HepG2 (cell line): Measurements from ENCODE around the gene PYURF. TPM values are rescaled to one million over a fixed set of nuclear protein-coding genes. Genes with fewer than 3 reads are reported as not detected.
A peak's percentile ranks its signal among the peaks of the same experiment; 100 is the strongest.

Experiments
- ATF1 ChIP-seq: IDR thresholded peaks from 2 replicates; pipeline ENCODE4 v1.6.1; 2016; ENCODE audit warnings: mild to moderate bottlenecking, control low read depth
- BRCA1 ChIP-seq: sonication (generic); formaldehyde crosslinking; IDR thresholded peaks from 2 replicates; pipeline ENCODE4 v1.4.0; 2020; ENCODE audit warnings: missing genetic modification reagents
- FLYWCH1 ChIP-seq: sonication (generic); formaldehyde crosslinking; IDR thresholded peaks from 2 replicates; pipeline ENCODE4 v1.8.1; 2023; ENCODE audit warnings: mild to moderate bottlenecking, missing genetic modification reagents
- FOXA1 ChIP-seq, 2 experiments: fragments of 450-650 bp in 1 of 2; sonication (generic) in 1 of 2; formaldehyde crosslinking in 1 of 2; IDR thresholded peaks; 2 replicates each; pipeline versions ENCODE4 v1.4.0 to v1.6.1; 2016 to 2020; ENCODE audit warnings: missing genetic modification reagents in 1 of 2
- GPN1 ChIP-seq: sonication (generic); formaldehyde crosslinking; IDR thresholded peaks from 2 replicates; pipeline ENCODE4 v1.5.1; 2020; ENCODE audit warnings: missing genetic modification reagents, borderline replicate concordance
- HMG20A ChIP-seq: IDR thresholded peaks from 2 replicates; pipeline ENCODE4 v1.6.1; 2016; ENCODE audit warnings: borderline replicate concordance
- KDM5A ChIP-seq: fragments of 200-600 bp; sonication (generic); IDR thresholded peaks from 2 replicates; pipeline ENCODE4 v1.7.0; 2018; ENCODE audit warnings: antibody characterized with exemption, mild to moderate bottlenecking, low read length, borderline replicate concordance
- NFKBIZ ChIP-seq: IDR thresholded peaks from 2 replicates; pipeline ENCODE4 v1.6.1; 2018; ENCODE audit warnings: missing genetic modification reagents, missing compliant biosample characterization
- PCBP1 ChIP-seq: fragments of 200-400 bp; formaldehyde crosslinking; IDR thresholded peaks from 2 replicates; pipeline ENCODE4 v1.6.1; 2017; ENCODE audit warnings: mild to moderate bottlenecking, low read depth, low read length, borderline replicate concordance
- POLR2AphosphoS2 ChIP-seq: IDR thresholded peaks from 2 replicates; pipeline ENCODE4 v1.6.1; 2011; ENCODE audit warnings: low read depth, low read length, improper control_type of control experiment
- RBFOX2 ChIP-seq: fragments of 200-400 bp; formaldehyde crosslinking; IDR thresholded peaks from 2 replicates; pipeline ENCODE4 v1.6.1; 2017; ENCODE audit warnings: low read depth, mild to moderate bottlenecking, low read length
- SOX5 ChIP-seq: IDR thresholded peaks from 2 replicates; pipeline ENCODE4 v1.6.1; 2016; ENCODE audit warnings: borderline replicate concordance
- SP140L ChIP-seq: sonication (generic); formaldehyde crosslinking; IDR thresholded peaks from 2 replicates; pipeline ENCODE4 v1.4.0; 2020; ENCODE audit warnings: missing genetic modification reagents, borderline replicate concordance
- SP4 ChIP-seq: sonication (generic); formaldehyde crosslinking; IDR thresholded peaks from 2 replicates; pipeline ENCODE4 v1.8.1; 2023; ENCODE audit warnings: mild to moderate bottlenecking, missing genetic modification reagents
- ZFYVE20 ChIP-seq: sonication (generic); formaldehyde crosslinking; IDR thresholded peaks from 2 replicates; pipeline ENCODE4 v1.8.0; 2023; ENCODE audit warnings: low read depth, mild to moderate bottlenecking, moderate library complexity, missing genetic modification reagents, borderline replicate concordance
- ZIK1 ChIP-seq: sonication (generic); formaldehyde crosslinking; IDR thresholded peaks from 2 replicates; pipeline ENCODE4 v1.5.0; 2020; ENCODE audit warnings: mild to moderate bottlenecking, low read depth, missing genetic modification reagents, borderline replicate concordance
- ZNF256 ChIP-seq: sonication (generic); formaldehyde crosslinking; conservative IDR thresholded peaks from 2 replicates; pipeline ENCODE4 v1.4.0; 2020; ENCODE audit warnings: missing genetic modification reagents
- ZNF337 ChIP-seq: sonication (generic); formaldehyde crosslinking; IDR thresholded peaks from 2 replicates; pipeline ENCODE4 v1.5.1; 2020; ENCODE audit warnings: missing genetic modification reagents, low read depth, mild to moderate bottlenecking, borderline replicate concordance
- polyA plus RNA-seq, 8 experiments: library from polyadenylated mRNA; depleted of rRNA in 3 of 8; stranded (reverse) in 7 of 8; unstranded in 1 of 8; fragments of >200 nt; fragmentation: Illumina TruSeq in 4 of 8; extraction: Trizol in 4 of 8; gene quantifications; 2 replicates each; pipeline versions ENCODE4 v1.2.1 to v1.2.3, GENCODE V29; 2011 to 2016; ENCODE audit warnings: low read depth in 4 of 8, missing spikeins in 1 of 8, mixed read lengths in 1 of 8; ENCODE audit not compliant: insufficient read depth in 1 of 8
- total RNA-seq, 5 experiments: library from RNA; depleted of rRNA; stranded (reverse); fragments of >200 nt; fragmentation: Illumina TruSeq; extraction: Trizol; gene quantifications; 2 replicates each; pipeline ENCODE4 v1.2.3, GENCODE V29; 2016; ENCODE audit warnings: low read depth in 1 of 5
- TF ChIP-seq, protein P1 (sequence below): sonication (generic); formaldehyde crosslinking; IDR thresholded peaks from 2 replicates; pipeline ENCODE4 v1.8.0; 2022; ENCODE audit warnings: mild to moderate bottlenecking, missing genetic modification reagents
- TF ChIP-seq, protein P2 (sequence below): sonication (generic); formaldehyde crosslinking; IDR thresholded peaks from 2 replicates; pipeline ENCODE4 v1.8.1; 2023; ENCODE audit warnings: missing genetic modification reagents, mild to moderate bottlenecking, borderline replicate concordance
- TF ChIP-seq, protein P3 (sequence below): sonication (generic); formaldehyde crosslinking; IDR thresholded peaks from 2 replicates; pipeline ENCODE4 v1.4.0; 2020; ENCODE audit warnings: missing genetic modification reagents
- TF ChIP-seq, protein P4 (sequence below): sonication (generic); formaldehyde crosslinking; IDR thresholded peaks from 2 replicates; pipeline ENCODE4 v1.4.0; 2020; ENCODE audit warnings: mild to moderate bottlenecking, missing genetic modification reagents

PYURF gene
- total and polyA plus RNA-seq, 2 of the 13 experiments (the other 11 are each of a cell fraction or from before 2014, with no cell fraction given), result 59.9 to 95.2 TPM

DNA sequence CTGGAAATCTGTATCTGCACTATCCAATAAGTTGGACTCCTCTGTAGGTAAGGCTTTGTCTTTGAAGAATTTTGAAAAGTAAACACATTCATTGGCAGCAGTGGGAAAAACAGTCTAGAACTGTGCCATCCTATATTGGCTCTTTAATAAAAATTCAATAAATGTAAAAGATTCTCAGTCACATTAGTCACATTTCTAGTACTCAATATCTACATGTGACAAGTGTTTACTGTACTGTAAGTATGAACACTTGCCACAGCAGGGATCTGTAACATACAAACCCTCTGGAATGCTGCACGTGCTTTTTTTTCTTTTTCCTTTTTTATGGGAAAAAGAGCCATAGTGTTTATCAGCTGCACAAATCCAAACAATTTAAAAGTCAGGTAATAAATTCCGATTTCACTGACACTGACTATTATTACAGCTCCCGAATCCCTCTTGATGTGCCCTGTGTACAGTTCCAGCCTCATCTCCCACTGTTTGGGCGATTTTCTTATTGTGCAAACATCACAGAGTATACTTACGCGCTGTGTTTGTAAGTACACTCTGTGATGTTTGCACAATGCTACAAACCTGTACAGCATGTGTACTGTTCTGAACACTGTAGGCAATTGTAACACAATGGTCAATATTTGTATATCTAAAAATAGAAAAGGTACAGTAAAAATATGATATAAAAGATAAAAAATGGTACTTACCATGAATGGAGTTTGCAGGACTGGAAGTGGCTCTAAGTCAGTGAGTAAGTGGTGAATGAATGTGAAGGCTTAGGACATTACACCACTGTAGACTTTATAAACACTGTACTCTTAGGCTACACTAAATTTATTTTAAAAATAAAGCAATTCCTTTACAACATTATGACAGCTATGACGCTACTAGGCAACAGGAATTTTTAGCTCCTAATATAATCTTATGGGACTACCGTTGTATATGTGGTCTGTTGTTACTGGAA, 8.7 kb downstream of the PYURF start (continued):
- TF ChIP-seq FOXA1 (IDR thresholded peaks at IDR 0.05), result peak; percentile 96
- peak; percentile 94 for TF ChIP-seq FOXA1 (CRISPR knock-in tag; IDR thresholded peaks at IDR 0.05)
- TF ChIP-seq ZFYVE20, result no peak
- peak; percentile 87 for TF ChIP-seq SOX5 (CRISPR knock-in tag)
- TF ChIP-seq, protein P1, sequence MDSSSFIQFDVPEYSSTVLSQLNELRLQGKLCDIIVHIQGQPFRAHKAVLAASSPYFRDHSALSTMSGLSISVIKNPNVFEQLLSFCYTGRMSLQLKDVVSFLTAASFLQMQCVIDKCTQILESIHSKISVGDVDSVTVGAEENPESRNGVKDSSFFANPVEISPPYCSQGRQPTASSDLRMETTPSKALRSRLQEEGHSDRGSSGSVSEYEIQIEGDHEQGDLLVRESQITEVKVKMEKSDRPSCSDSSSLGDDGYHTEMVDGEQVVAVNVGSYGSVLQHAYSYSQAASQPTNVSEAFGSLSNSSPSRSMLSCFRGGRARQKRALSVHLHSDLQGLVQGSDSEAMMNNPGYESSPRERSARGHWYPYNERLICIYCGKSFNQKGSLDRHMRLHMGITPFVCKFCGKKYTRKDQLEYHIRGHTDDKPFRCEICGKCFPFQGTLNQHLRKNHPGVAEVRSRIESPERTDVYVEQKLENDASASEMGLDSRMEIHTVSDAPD, result no peak
- TF ChIP-seq KDM5A, result no peak
- TF ChIP-seq, protein P2, sequence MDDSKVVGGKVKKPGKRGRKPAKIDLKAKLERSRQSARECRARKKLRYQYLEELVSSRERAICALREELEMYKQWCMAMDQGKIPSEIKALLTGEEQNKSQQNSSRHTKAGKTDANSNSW (CRISPR knock-in tag), result no peak
- no peak for TF ChIP-seq SP140L (CRISPR knock-in tag)
- TF ChIP-seq NFKBIZ (CRISPR knock-in tag), result 0 out of 2 replicates have a peak, but pooled peaks have one; percentile 25
- no peak for TF ChIP-seq ZNF256 (CRISPR knock-in tag)
- no peak for TF ChIP-seq ATF1 (CRISPR knock-in tag)
- TF ChIP-seq, protein P3, sequence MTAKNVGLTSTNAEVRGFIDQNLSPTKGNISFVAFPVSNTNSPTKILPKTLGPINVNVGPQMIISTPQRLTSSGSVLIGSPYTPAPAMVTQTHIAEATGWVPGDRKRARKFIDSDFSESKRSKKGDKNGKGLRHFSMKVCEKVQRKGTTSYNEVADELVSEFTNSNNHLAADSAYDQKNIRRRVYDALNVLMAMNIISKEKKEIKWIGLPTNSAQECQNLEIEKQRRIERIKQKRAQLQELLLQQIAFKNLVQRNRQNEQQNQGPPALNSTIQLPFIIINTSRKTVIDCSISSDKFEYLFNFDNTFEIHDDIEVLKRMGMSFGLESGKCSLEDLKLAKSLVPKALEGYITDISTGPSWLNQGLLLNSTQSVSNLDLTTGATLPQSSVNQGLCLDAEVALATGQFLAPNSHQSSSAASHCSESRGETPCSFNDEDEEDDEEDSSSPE (CRISPR knock-in tag), result no peak
- TF ChIP-seq RBFOX2, result no peak
- no peak for TF ChIP-seq ZIK1 (CRISPR knock-in tag)
- TF ChIP-seq PCBP1, result no peak
- TF ChIP-seq, protein P4, sequence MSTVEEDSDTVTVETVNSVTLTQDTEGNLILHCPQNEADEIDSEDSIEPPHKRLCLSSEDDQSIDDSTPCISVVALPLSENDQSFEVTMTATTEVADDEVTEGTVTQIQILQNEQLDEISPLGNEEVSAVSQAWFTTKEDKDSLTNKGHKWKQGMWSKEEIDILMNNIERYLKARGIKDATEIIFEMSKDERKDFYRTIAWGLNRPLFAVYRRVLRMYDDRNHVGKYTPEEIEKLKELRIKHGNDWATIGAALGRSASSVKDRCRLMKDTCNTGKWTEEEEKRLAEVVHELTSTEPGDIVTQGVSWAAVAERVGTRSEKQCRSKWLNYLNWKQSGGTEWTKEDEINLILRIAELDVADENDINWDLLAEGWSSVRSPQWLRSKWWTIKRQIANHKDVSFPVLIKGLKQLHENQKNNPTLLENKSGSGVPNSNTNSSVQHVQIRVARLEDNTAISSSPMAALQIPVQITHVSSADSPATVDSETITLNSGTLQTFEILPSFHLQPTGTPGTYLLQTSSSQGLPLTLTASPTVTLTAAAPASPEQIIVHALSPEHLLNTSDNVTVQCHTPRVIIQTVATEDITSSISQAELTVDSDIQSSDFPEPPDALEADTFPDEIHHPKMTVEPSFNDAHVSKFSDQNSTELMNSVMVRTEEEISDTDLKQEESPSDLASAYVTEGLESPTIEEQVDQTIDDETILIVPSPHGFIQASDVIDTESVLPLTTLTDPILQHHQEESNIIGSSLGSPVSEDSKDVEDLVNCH, result no peak
- no peak for TF ChIP-seq SP4 (CRISPR knock-in tag)
- no peak for TF ChIP-seq ZNF337 (CRISPR knock-in tag)
- no peak for TF ChIP-seq FLYWCH1 (CRISPR knock-in tag)
- TF ChIP-seq POLR2AphosphoS2, result no peak
- peak; percentile 78; the same call in 1 of the 2 replicates for TF ChIP-seq HMG20A (CRISPR knock-in tag)
- TF ChIP-seq BRCA1 (CRISPR knock-in tag), result no peak
- no peak for TF ChIP-seq GPN1 (CRISPR knock-in tag)
